ENCODE measurements around the gene SLC2A13. TPM values are rescaled to one million over a fixed set of nuclear protein-coding genes. Genes with fewer than 3 reads are reported as not detected.

SLC2A13 gene
- total and polyA plus RNA-seq, 10 of the 15 experiments (the other 5 are each of a cell fraction or from before 2014, with no cell fraction given): 0.05 to 3.7 (median 0.25) TPM

GRCh38 chr12:39956725-39957124 is 149.2 kb downstream of the SLC2A13 start (continued):
- no peak for TF ChIP-seq E2F4 (IDR thresholded peaks at IDR 0.05; ENCODE audit: low read depth, low read length)
- no peak for TF ChIP-seq NR2C2 (IDR thresholded peaks at IDR 0.05; ENCODE audit: borderline replicate concordance, control insufficient read depth, insufficient read length, low read depth)
- TF ChIP-seq ASH2L (IDR thresholded peaks at IDR 0.05; ENCODE audit: borderline replicate concordance, low read depth): no peak
- no peak for TF ChIP-seq TBL1XR1 (IDR thresholded peaks at IDR 0.05; ENCODE audit: low read depth, low read length)
- no peak for TF ChIP-seq NFXL1 (IDR thresholded peaks at IDR 0.05; ENCODE audit: borderline replicate concordance)

GRCh38 chr12:39946361-39947280 is 159.3 kb downstream of the SLC2A13 start:
- POLR2A ChIA-PET: no interaction called here
- H3K4me1 ChIP-seq (ENCODE audit: control insufficient read depth, insufficient read depth, low read length): no peaks in the 10 kb centered on the region
- H3K4me2 ChIP-seq (ENCODE audit: control insufficient read depth, insufficient read depth): no peak overlapping the region
- no peak overlapping the region for H3K4me3 ChIP-seq
- RAD21 ChIA-PET (ENCODE audit: unreplicated experiment): no interaction called here
- 73% methylated on average over 14 of the region's 14 CpGs for WGBS (ENCODE audit: insufficient coverage, insufficient replicate concordance, low lambda C conversion rate, missing lambda C conversion rate)
- SMC1A ChIA-PET (ENCODE audit: uncharacterized antibody, unreplicated experiment): interaction anchor here (0.7 kb wide), 1 partner anchor 9 kb away, joined by 3 read pairs; no protein-coding TSS in a partner anchor
- no peaks in the 10 kb centered on the region for H3K9me3 ChIP-seq (replicated peaks; ENCODE audit: control insufficient read depth, insufficient read depth, low read length)
- H3K9ac ChIP-seq (ENCODE audit: control insufficient read depth, insufficient read depth, low read length): no peak overlapping the region
- no peak overlapping the region for H2AFZ ChIP-seq (ENCODE audit: control insufficient read depth, low read depth, low read length)
- intact Hi-C loops (cut with micrococcal nuclease; ENCODE audit: unreplicated experiment): no loop called here
- in situ Hi-C loops (cut with MboI): no loop called here
- H3K79me2 ChIP-seq (ENCODE audit: control insufficient read depth, insufficient read depth, low read length): no peaks in the 10 kb centered on the region
- no peaks in the 10 kb centered on the region for H3K27me3 ChIP-seq (replicated peaks in 1 of 2; ENCODE audit: control insufficient read depth in 2 of 2, insufficient read depth in 2 of 2, low read length in 1 of 2)
- TF ChIP-seq MTA2 (IDR thresholded peaks at IDR 0.05; ENCODE audit: low read depth) (no peak), MYC (IDR thresholded peaks at IDR 0.05; ENCODE audit: insufficient read depth, insufficient read length, insufficient replicate concordance, low read length, severe bottlenecking) (no peak), MYB (IDR thresholded peaks at IDR 0.05; ENCODE audit: borderline replicate concordance, low read depth, low read length) (no peak), FOXK2 (IDR thresholded peaks at IDR 0.05) (no peak), ZNF687 (IDR thresholded peaks at IDR 0.05) (no peak), POLR2A (IDR thresholded peaks at IDR 0.05; ENCODE audit: low read depth, low read length) (no peak)
- FAIRE-seq (no peak), ATAC-seq (no peak), DNase-seq (ENCODE audit: low read depth, low spot score) (no peak)
- no peaks in the 10 kb centered on the region for H4K20me1 ChIP-seq (ENCODE audit: control insufficient read depth, insufficient read depth)
- no TSS peak for BruUV-seq (replicated peaks)
- H3K27ac ChIP-seq (ENCODE audit: control insufficient read depth, insufficient read depth): no peak overlapping the region
- CTCF ChIA-PET: interaction anchor here (0.6 to 1.1 kb wide), 3 partner anchors 30 to 204 kb away, joined by 3 to 4 read pairs (median 3); no protein-coding TSS in a partner anchor
- H3K36me3 ChIP-seq (ENCODE audit: control insufficient read depth in 2 of 2, insufficient read depth in 2 of 2, low read length in 1 of 2): no peaks in the 10 kb centered on the region

All from GM12878 (cell line).